Neural cell (in vitro differentiated cells): ENCODE data around the gene HDLBP. TPM values are rescaled to one million over a fixed set of nuclear protein-coding genes. Genes with fewer than 3 reads are reported as not detected.

Experiments used
- H2AFZ ChIP-seq: fragments of 200-600, 300-800 bp; sonication (generic), shearing (Covaris generic); 2 replicates; pipeline ENCODE4 v1.6.0; 2014; ENCODE audit warnings: low read depth, mild to moderate bottlenecking, antibody characterized with exemption, low read length, moderate library complexity
- H3F3A ChIP-seq: fragments of 200-600 bp; shearing (Covaris generic); 2 replicates; pipeline ENCODE4 v1.6.1; 2016; ENCODE audit warnings: mild to moderate bottlenecking, moderate library complexity, mixed read lengths, antibody characterized with exemption, low read length; ENCODE audit not compliant: insufficient read depth, poor library complexity, severe bottlenecking
- H3K27ac ChIP-seq: fragments of 200-600, 300-800 bp; sonication (generic), shearing (Covaris generic); 2 replicates; pipeline ENCODE4 v1.5.1; 2014; ENCODE audit warnings: mild to moderate bottlenecking, low read length, moderate library complexity
- H3K27me3 ChIP-seq: fragments of 300-800, 200-600 bp; sonication (generic), shearing (Covaris generic); 2 replicates; pipeline ENCODE4 v1.6.0; 2014; ENCODE audit warnings: mild to moderate bottlenecking, low read depth, low read length, moderate library complexity; ENCODE audit not compliant: insufficient read depth
- H3K36me3 ChIP-seq: fragments of 300-800, 200-600 bp; sonication (generic), shearing (Covaris generic); 2 replicates; pipeline ENCODE4 v1.5.1; 2014; ENCODE audit warnings: mild to moderate bottlenecking, antibody characterized with exemption, low read length, moderate library complexity; ENCODE audit not compliant: insufficient read depth
- H3K4me2 ChIP-seq: fragments of 300-800, 200-600 bp; sonication (generic), shearing (Covaris generic); 2 replicates; pipeline ENCODE4 v1.6.0; 2014; ENCODE audit warnings: mild to moderate bottlenecking, low read length
- H3K4me3 ChIP-seq: fragments of 300-800, 200-600 bp; sonication (generic), shearing (Covaris generic); 2 replicates; pipeline ENCODE4 v1.5.1; 2014; ENCODE audit warnings: mild to moderate bottlenecking, low read length, moderate library complexity
- H3K79me2 ChIP-seq: fragments of 200-600 bp; shearing (Covaris generic); replicated peaks from 2 replicates; pipeline ENCODE4 v1.6.0; 2014; ENCODE audit warnings: mild to moderate bottlenecking, low read length, moderate library complexity; ENCODE audit not compliant: insufficient read depth
- H3K9ac ChIP-seq: fragments of 300-800, 200-600 bp; sonication (generic), shearing (Covaris generic); 2 replicates; pipeline ENCODE4 v1.6.1; 2016; ENCODE audit warnings: mild to moderate bottlenecking, low read length, mixed read lengths
- H3K9me2 ChIP-seq: fragments of 200-600 bp; shearing (Covaris generic); 2 replicates; pipeline ENCODE4 v1.6.1; 2016; ENCODE audit warnings: mild to moderate bottlenecking, low read length, mixed read lengths; ENCODE audit not compliant: insufficient read depth
- H3K9me3 ChIP-seq: fragments of 200-600, 300-800 bp; sonication (generic), shearing (Covaris generic); 2 replicates; pipeline ENCODE4 v1.6.1; 2016; ENCODE audit warnings: mild to moderate bottlenecking, mixed run types, low read length, moderate library complexity, mixed read lengths
- H4K20me1 ChIP-seq: fragments of 200-600 bp; shearing (Covaris generic); 2 replicates; pipeline ENCODE4 v1.6.1; 2016; ENCODE audit warnings: mild to moderate bottlenecking, mixed run types; ENCODE audit not compliant: insufficient read depth
- CTCF ChIP-seq: fragments of 450-650 bp; IDR thresholded peaks from 2 replicates; pipeline ENCODE4 v1.5.1; 2014; ENCODE audit warnings: antibody characterized with exemption, mild to moderate bottlenecking, moderate library complexity; ENCODE audit not compliant: poor library complexity, severe bottlenecking
- EP300 ChIP-seq: fragments of 450-650 bp; conservative IDR thresholded peaks from 2 replicates; pipeline ENCODE4 v1.6.1; 2014; ENCODE audit warnings: antibody characterized with exemption, mild to moderate bottlenecking, moderate library complexity; ENCODE audit not compliant: poor library complexity, severe bottlenecking
- EZH2 ChIP-seq: fragments of 200-600, 300-800 bp; shearing (Covaris generic), sonication (generic); IDR thresholded peaks from 2 replicates; pipeline ENCODE4 v1.6.1; 2014; ENCODE audit warnings: antibody characterized with exemption, low read length, borderline replicate concordance, mild to moderate bottlenecking; ENCODE audit not compliant: insufficient read depth, poor library complexity, severe bottlenecking
- MXI1 ChIP-seq: fragments of 450-650 bp; conservative IDR thresholded peaks from 2 replicates; pipeline ENCODE4 v1.6.1; 2014; ENCODE audit warnings: antibody characterized with exemption, mild to moderate bottlenecking; ENCODE audit not compliant: poor library complexity, severe bottlenecking
- POLR2AphosphoS5 ChIP-seq: IDR thresholded peaks from 2 replicates; pipeline ENCODE4 v1.6.1; 2012
- RAD21 ChIP-seq: fragments of 450-650 bp; conservative IDR thresholded peaks from 2 replicates; pipeline ENCODE4 v1.6.1; 2014; ENCODE audit warnings: antibody characterized with exemption, mild to moderate bottlenecking, moderate library complexity
- REST ChIP-seq: IDR thresholded peaks from 2 replicates; pipeline ENCODE4 v1.6.1; 2012; ENCODE audit warnings: borderline replicate concordance
- SMC3 ChIP-seq: fragments of 450-650 bp; conservative IDR thresholded peaks from 2 replicates; pipeline ENCODE4 v1.6.1; 2014; ENCODE audit warnings: antibody characterized with exemption, mild to moderate bottlenecking, moderate library complexity; ENCODE audit not compliant: poor library complexity
- TAF1 ChIP-seq: IDR thresholded peaks from 2 replicates; pipeline ENCODE4 v1.6.1; 2012; ENCODE audit warnings: low read depth
- polyA plus RNA-seq: library from polyadenylated mRNA; depleted of rRNA; stranded (reverse); fragments of >200 nt; gene quantifications from 2 replicates; pipeline ENCODE4 v1.2.3, GENCODE V29; 2014

HDLBP gene
- polyA plus RNA-seq, 1 donor from 2014 or later = 61.9 TPM

GRCh38 chr2:241182531-241183133 lies 132.8 kb downstream of the HDLBP start:
- no peak overlapping the region for H3K9ac ChIP-seq
- no peaks in the 10 kb centered on the region for H3K27me3 ChIP-seq
- H3K27ac ChIP-seq = no peak overlapping the region
- no peak overlapping the region for H3K4me3 ChIP-seq
- no peaks in the 10 kb centered on the region for H3K9me3 ChIP-seq
- no peak overlapping the region for H3K4me2 ChIP-seq
- H2AFZ ChIP-seq = no peak overlapping the region
- H3K9me2 ChIP-seq = no peaks in the 10 kb centered on the region
- H3K79me2 ChIP-seq = no peaks in the 10 kb centered on the region
- TF ChIP-seq POLR2AphosphoS5 = no peak
- no peak for TF ChIP-seq SMC3
- TF ChIP-seq EZH2 = no peak
- no peak for TF ChIP-seq MXI1
- TF ChIP-seq CTCF = no peak
- no peak for TF ChIP-seq RAD21
- no peak for TF ChIP-seq TAF1
- H3F3A ChIP-seq = no peaks in the 10 kb centered on the region
- no peaks in the 10 kb centered on the region for H3K36me3 ChIP-seq
- H4K20me1 ChIP-seq = no peaks in the 10 kb centered on the region

- H3K9me3 ChIP-seq = no peaks in the 10 kb centered on the region
- TF ChIP-seq EP300 (no peak), REST (no peak), MXI1 (no peak), SMC3 (no peak), TAF1 (no peak), POLR2AphosphoS5 (no peak), EZH2 (no peak), CTCF (no peak), RAD21 (no peak)
- H3K9me2 ChIP-seq = no peaks in the 10 kb centered on the region
- no peaks in the 10 kb centered on the region for H3F3A ChIP-seq
- H4K20me1 ChIP-seq = no peaks in the 10 kb centered on the region
- H3K36me3 ChIP-seq = no peaks in the 10 kb centered on the region
- H3K79me2 ChIP-seq = no peaks in the 10 kb centered on the region
- no peak overlapping the region for H3K4me3 ChIP-seq
- no peak overlapping the region for H2AFZ ChIP-seq
- no peak overlapping the region for H3K4me2 ChIP-seq
- no peaks in the 10 kb centered on the region for H3K27me3 ChIP-seq
- H3K27ac ChIP-seq = no peak overlapping the region
- H3K9ac ChIP-seq = no peak overlapping the region
Observed at GRCh38 chr2:241182126-241182525, 133.3 kb downstream of the HDLBP start.
